ENCODE measurements around the gene SCMH1.

DNA sequence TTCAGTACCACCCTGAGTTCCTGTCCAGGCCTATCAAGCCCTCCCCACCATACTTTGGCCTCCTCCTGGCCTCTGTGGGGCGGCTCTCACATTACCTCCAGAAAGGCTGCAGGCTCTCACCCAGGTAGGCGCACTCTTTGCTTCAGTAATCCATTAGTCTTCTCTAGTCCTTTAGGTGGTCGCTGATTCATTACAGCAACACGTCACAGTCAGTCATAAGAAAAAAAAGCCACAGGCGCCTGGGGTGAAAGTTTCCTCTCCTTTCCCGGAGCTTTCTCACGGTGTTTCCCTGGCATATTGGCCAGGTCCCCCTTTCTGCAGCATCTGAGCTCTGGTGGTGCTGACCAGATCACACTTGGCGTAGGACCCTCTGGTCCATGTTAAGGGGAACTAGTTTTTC is 232.6 kb downstream of the SCMH1 start:
- TF ChIP-seq CTCF (IDR thresholded peaks at IDR 0.05; ENCODE audit: insufficient read depth, low read depth, low read length) (no peak), EZH2 (IDR thresholded peaks at IDR 0.05; ENCODE audit: insufficient read depth, low read length) (no peak)
